Thyroid gland (tissue), 4 donors: ENCODE data around the gene PHACTR3.

Source experiments
- POLR2A ChIP-seq, 2 donors: fragments of 450-650 bp; IDR thresholded peaks; one replicate each; pipeline ENCODE4 v1.6.1; 2017; ENCODE audit warnings: antibody characterized with exemption in 2 of 2, mild to moderate bottlenecking in 2 of 2, moderate library complexity in 1 of 2
- TF ChIP-seq, protein P1 (sequence below), 6 experiments: fragments of 200-600 bp in 3 of 6; fragments of 450-650 bp in 3 of 6; sonication (generic) in 3 of 6; IDR thresholded peaks; one replicate each; pipeline ENCODE4 v1.5.1; 2016 to 2019; ENCODE audit warnings: antibody characterized with exemption in 6 of 6, mild to moderate bottlenecking in 2 of 6, inconsistent platforms in 1 of 6, moderate library complexity in 1 of 6

DNA sequence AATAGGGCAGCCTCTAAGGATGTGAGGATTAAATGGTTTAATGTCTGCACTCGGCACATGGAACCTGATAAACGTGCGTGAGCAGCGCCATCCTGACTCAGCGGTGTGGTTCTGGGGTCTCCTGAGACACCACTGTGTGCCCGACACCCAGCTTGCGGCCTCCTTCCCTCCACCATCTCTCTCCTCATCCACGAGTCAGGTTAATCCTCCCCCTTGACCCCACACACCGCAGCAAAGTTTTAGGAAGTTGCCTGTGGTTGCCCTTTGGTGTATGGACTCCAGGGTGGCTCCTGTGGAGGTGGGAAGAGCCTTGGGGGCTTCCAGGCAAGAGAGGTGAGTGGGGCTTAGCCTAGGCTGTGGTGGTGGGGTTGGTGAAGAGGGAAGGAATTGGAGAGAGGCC lies 68.2 kb downstream of the PHACTR3 start:
- TF ChIP-seq, protein P1, sequence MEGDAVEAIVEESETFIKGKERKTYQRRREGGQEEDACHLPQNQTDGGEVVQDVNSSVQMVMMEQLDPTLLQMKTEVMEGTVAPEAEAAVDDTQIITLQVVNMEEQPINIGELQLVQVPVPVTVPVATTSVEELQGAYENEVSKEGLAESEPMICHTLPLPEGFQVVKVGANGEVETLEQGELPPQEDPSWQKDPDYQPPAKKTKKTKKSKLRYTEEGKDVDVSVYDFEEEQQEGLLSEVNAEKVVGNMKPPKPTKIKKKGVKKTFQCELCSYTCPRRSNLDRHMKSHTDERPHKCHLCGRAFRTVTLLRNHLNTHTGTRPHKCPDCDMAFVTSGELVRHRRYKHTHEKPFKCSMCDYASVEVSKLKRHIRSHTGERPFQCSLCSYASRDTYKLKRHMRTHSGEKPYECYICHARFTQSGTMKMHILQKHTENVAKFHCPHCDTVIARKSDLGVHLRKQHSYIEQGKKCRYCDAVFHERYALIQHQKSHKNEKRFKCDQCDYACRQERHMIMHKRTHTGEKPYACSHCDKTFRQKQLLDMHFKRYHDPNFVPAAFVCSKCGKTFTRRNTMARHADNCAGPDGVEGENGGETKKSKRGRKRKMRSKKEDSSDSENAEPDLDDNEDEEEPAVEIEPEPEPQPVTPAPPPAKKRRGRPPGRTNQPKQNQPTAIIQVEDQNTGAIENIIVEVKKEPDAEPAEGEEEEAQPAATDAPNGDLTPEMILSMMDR (IDR thresholded peaks at IDR 0.05): no peak
- no peak for TF ChIP-seq POLR2A (IDR thresholded peaks at IDR 0.05)
